ENCODE results near the gene TAS2R19.

GRCh38 chr12:11055306-11055705 is 32.9 kb upstream of the TAS2R19 start:
- TF ChIP-seq CTCF (IDR thresholded peaks at IDR 0.05; ENCODE audit: insufficient read depth, low read depth, low read length) (no peak), EZH2 (IDR thresholded peaks at IDR 0.05; ENCODE audit: insufficient read depth, low read length) (no peak)

All from astrocyte (in vitro differentiated cells and primary cell).